Activated naive CD8-positive, alpha-beta T cell treated with anti-CD3 and anti-CD28 coated beads, Interleukin-2, amount 10 ng/mL, durations not matched to agents 7 days and 5 days (primary cell): Measurements from ENCODE around the gene MYL5. TPM values are rescaled to one million over a fixed set of nuclear protein-coding genes. Genes with fewer than 3 reads are reported as not detected.
"Not testable (repeated sequence)": the region's sequence is repeated elsewhere in the genome, so short reads cannot be mapped to it uniquely, and the experiment has no call there.

Experiments
- ATAC-seq: fragments of 150-1000 bp; cut with Tn5 transposase; one replicate; pipeline ENCODE4 v1.10.0; 2021; ENCODE audit warnings: low read depth, moderate library complexity
- POLR2A ChIA-PET: fragments of 350-600 bp; sonication (Branson Sonifier 250); formaldehyde crosslinking; loops from one replicate; lab custom pipeline; 2021; ENCODE audit warnings: antibody characterized with exemption; lab: Charles Lee
- DNase-seq: peaks from one replicate; pipeline ENCODE4 v3.0.0; 2021
- H3K27ac Mint-ChIP-seq: one replicate; pipeline ENCODE4 v1.8.0; 2022; ENCODE audit warnings: mild to moderate bottlenecking, mixed read lengths
- H3K27me3 Mint-ChIP-seq: one replicate; pipeline ENCODE4 v1.8.0; 2022; ENCODE audit warnings: mild to moderate bottlenecking, moderate library complexity, mixed read lengths
- H3K36me3 Mint-ChIP-seq: one replicate; pipeline ENCODE4 v1.8.0; 2021; ENCODE audit warnings: mild to moderate bottlenecking, mixed read lengths
- H3K4me1 Mint-ChIP-seq: one replicate; pipeline ENCODE4 v1.8.0; 2021; ENCODE audit warnings: mixed read lengths
- H3K4me3 Mint-ChIP-seq: one replicate; pipeline ENCODE4 v1.8.0; 2022; ENCODE audit warnings: mild to moderate bottlenecking, moderate library complexity, mixed read lengths
- H3K9me3 Mint-ChIP-seq: one replicate; pipeline ENCODE4 v1.8.0; 2021; ENCODE audit warnings: mixed read lengths
- total RNA-seq, 2 experiments: library from RNA; stranded (reverse); gene quantifications; one replicate each; pipeline ENCODE4 v1.2.3, GENCODE V29; 2021

The MYL5 gene
- total RNA-seq, 2 experiments from 2014 or later: 20.0 to 21.5 TPM

GRCh38 chr4:722851-723360 is 48.6 kb downstream of the MYL5 start:
- Mint-ChIP-seq H3K4me1 (peaks cover 2% of the 10 kb centered on the region), H3K27ac (no peak overlapping the region)

GRCh38 chr4:723751-724530 is 49.6 kb downstream of the MYL5 start:
- DNase-seq (no peak), ATAC-seq (no peak)
- Mint-ChIP-seq H3K36me3 (peaks cover 39% of the 10 kb centered on the region), H3K9me3 (no peaks in the 10 kb centered on the region), H3K4me3 (no peak overlapping the region), H3K27me3 (no peaks in the 10 kb centered on the region), H3K27ac (no peak overlapping the region), H3K4me1 (peaks cover 2% of the 10 kb centered on the region)
- POLR2A ChIA-PET: no interaction called here

More at GRCh38 chr4:722851-723360, 48.6 kb downstream of the MYL5 start:
- no peak overlapping the region for H3K4me3 Mint-ChIP-seq
- ATAC-seq: no peak
- DNase-seq: no peak
- POLR2A ChIA-PET: no interaction called here
- no peaks in the 10 kb centered on the region for H3K9me3 Mint-ChIP-seq
- H3K27me3 Mint-ChIP-seq: no peaks in the 10 kb centered on the region
- H3K36me3 Mint-ChIP-seq: peaks cover 39% of the 10 kb centered on the region

- Mint-ChIP-seq H3K4me3 (no peak overlapping the region), H3K9me3 (no peaks in the 10 kb centered on the region), H3K27me3 (no peaks in the 10 kb centered on the region), H3K27ac (no peak overlapping the region), H3K4me1 (peaks cover 2% of the 10 kb centered on the region), H3K36me3 (peaks cover 30% of the 10 kb centered on the region)
- ATAC-seq (no peak), DNase-seq (no peak)
- POLR2A ChIA-PET: no interaction called here
These were observed 51.3 kb downstream of the MYL5 start for GRCh38 chr4:725391-726234.

- Mint-ChIP-seq H3K4me3 (no peak overlapping the region), H3K36me3 (peaks cover 31% of the 10 kb centered on the region), H3K4me1 (peaks cover 2% of the 10 kb centered on the region), H3K9me3 (no peaks in the 10 kb centered on the region), H3K27me3 (no peaks in the 10 kb centered on the region), H3K27ac (no peak overlapping the region)
- ATAC-seq: no peak
- DNase-seq: no peak
- POLR2A ChIA-PET: no interaction called here
These were observed 52.0 kb downstream of the MYL5 start for GRCh38 chr4:726235-726787.

- Mint-ChIP-seq H3K36me3 (peaks cover 26% of the 10 kb centered on the region), H3K27ac (no peak overlapping the region), H3K27me3 (no peaks in the 10 kb centered on the region), H3K4me3 (no peak overlapping the region), H3K9me3 (no peaks in the 10 kb centered on the region), H3K4me1 (peaks cover 2% of the 10 kb centered on the region)
- POLR2A ChIA-PET: no interaction called here
- ATAC-seq (no peak), DNase-seq (no peak)
These were observed 52.5 kb downstream of the MYL5 start for GRCh38 chr4:726838-727237.

- Mint-ChIP-seq H3K27ac (no peak overlapping the region), H3K9me3 (no peaks in the 10 kb centered on the region), H3K27me3 (no peaks in the 10 kb centered on the region), H3K4me1 (peaks cover 2% of the 10 kb centered on the region), H3K4me3 (no peak overlapping the region), H3K36me3 (peaks cover 21% of the 10 kb centered on the region)
- DNase-seq (no peak), ATAC-seq (no peak)
- POLR2A ChIA-PET: no interaction called here
These were observed 53.2 kb downstream of the MYL5 start for GRCh38 chr4:727576-727975.

- no peaks in the 10 kb centered on the region for H3K9me3 Mint-ChIP-seq
- ATAC-seq (no peak), DNase-seq (no peak)
- peaks cover 2% of the 10 kb centered on the region for H3K4me1 Mint-ChIP-seq
- H3K4me3 Mint-ChIP-seq: no peak overlapping the region
- H3K27ac Mint-ChIP-seq: no peak overlapping the region
- POLR2A ChIA-PET: no interaction called here
- no peaks in the 10 kb centered on the region for H3K27me3 Mint-ChIP-seq
- H3K36me3 Mint-ChIP-seq: peaks cover 8% of the 10 kb centered on the region
These were observed 55.3 kb downstream of the MYL5 start for GRCh38 chr4:729336-730315.

GRCh38 chr4:730511-730910 is 56.2 kb downstream of the MYL5 start:
- Mint-ChIP-seq H3K36me3 (peaks cover 9% of the 10 kb centered on the region), H3K27me3 (no peaks in the 10 kb centered on the region), H3K4me1 (peaks cover 2% of the 10 kb centered on the region), H3K27ac (no peak overlapping the region), H3K4me3 (no peak overlapping the region), H3K9me3 (no peaks in the 10 kb centered on the region)
- no peak for DNase-seq
- ATAC-seq: no peak
- POLR2A ChIA-PET: no interaction called here

GRCh38 chr4:730946-731904 is 56.9 kb downstream of the MYL5 start:
- H3K27ac Mint-ChIP-seq, DNase-seq, H3K4me1 Mint-ChIP-seq, H3K4me3 Mint-ChIP-seq, H3K27me3 Mint-ChIP-seq, POLR2A ChIA-PET, H3K9me3 Mint-ChIP-seq: not testable (repeated sequence)
- ATAC-seq: peak; percentile 14
- H3K36me3 Mint-ChIP-seq: peaks cover 11% of the 10 kb centered on the region
